Activated T-helper 1 cell treated with anti-CD3 and anti-CD28 coated beads, Interleukin-2, amount 50 U/mL, for 16 hours (primary cell): ENCODE measurements around the gene SHF.
A peak's percentile ranks its signal among the peaks of the same experiment; 100 is the strongest.

ENCODE experiments used
- DNase-seq, 2 donors: peaks; one replicate each; pipeline ENCODE4 v3.0.0-alpha.2; 2020; ENCODE audit warnings: low read depth in 1 of 2, low spot score in 1 of 2

Gene SHF

GRCh38 chr15:45174069-45174468 lies 13.7 kb downstream of the SHF start:
- DNase-seq, result no peak

- DNase-seq, result no peak
Observed at GRCh38 chr15:45171912-45172311, 15.9 kb downstream of the SHF start.

GRCh38 chr15:45169608-45170480 lies 17.9 kb downstream of the SHF start:
- no peak for DNase-seq

GRCh38 chr15:45168751-45169551 lies 18.8 kb downstream of the SHF start:
- DNase-seq, result no peak

- DNase-seq, result no peak
Observed at GRCh38 chr15:45168286-45168685, 19.5 kb downstream of the SHF start.

GRCh38 chr15:45167631-45168205 lies 20.0 kb downstream of the SHF start:
- DNase-seq, result no peak

- peak; percentile 70 to 71 for DNase-seq
Observed at GRCh38 chr15:45166834-45167630, 20.7 kb downstream of the SHF start.

- DNase-seq, result no peak
Observed at GRCh38 chr15:45165536-45165935, 22.2 kb downstream of the SHF start.

- no peak for DNase-seq
Observed at GRCh38 chr15:45164914-45165313, 22.9 kb downstream of the SHF start.

GRCh38 chr15:45163508-45163856 lies 24.3 kb downstream of the SHF start:
- no peak for DNase-seq

GRCh38 chr15:45162771-45163507 lies 24.8 kb downstream of the SHF start:
- peak; percentile 20 to 30 for DNase-seq

GRCh38 chr15:45161666-45162065 lies 26.1 kb downstream of the SHF start:
- DNase-seq, result no peak

- DNase-seq, result no peak
Observed at GRCh38 chr15:45157974-45158373, 29.8 kb downstream of the SHF start.

- no peak for DNase-seq
Observed at GRCh38 chr15:45156744-45157455, 30.9 kb downstream of the SHF start.

GRCh38 chr15:45155739-45156138 lies 32.0 kb downstream of the SHF start:
- no peak for DNase-seq

- no peak for DNase-seq
Observed at GRCh38 chr15:45151998-45152828, 35.6 kb downstream of the SHF start.

GRCh38 chr15:45150997-45151396 lies 36.8 kb downstream of the SHF start:
- no peak for DNase-seq

GRCh38 chr15:45150481-45150880 lies 37.3 kb downstream of the SHF start:
- no peak for DNase-seq

GRCh38 chr15:45149060-45149459 lies 38.7 kb downstream of the SHF start:
- DNase-seq, result no peak
